GM19193 (cell line): ENCODE measurements around the gene CCDC91.

Experiments
- POLR2A ChIP-seq: IDR thresholded peaks from 4 replicates; pipeline ENCODE4 v1.6.1; 2011; ENCODE audit not compliant: insufficient read depth, insufficient read length; ENCODE audit errors: extremely low read depth

CCDC91 gene

DNA sequence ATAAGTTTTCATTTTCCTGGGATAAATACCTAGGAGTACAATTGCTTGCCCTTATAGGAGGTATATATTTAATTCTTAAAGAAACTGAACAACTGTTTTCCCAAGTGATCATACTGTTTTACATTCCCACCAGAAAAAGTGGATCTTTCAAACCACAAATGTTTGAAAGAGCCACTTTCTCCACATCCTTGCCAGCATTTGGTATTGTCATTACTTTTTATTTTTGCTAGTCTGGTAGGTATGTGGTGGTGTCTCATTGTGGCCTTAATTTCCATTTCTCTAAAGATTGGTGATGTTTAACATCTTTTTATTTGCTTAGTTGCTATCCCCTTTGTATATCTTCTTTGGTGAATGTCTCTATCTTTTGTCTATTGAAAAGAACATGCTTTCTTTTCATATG is 50.6 kb downstream of the CCDC91 start:
- TF ChIP-seq POLR2A, result no peak

DNA sequence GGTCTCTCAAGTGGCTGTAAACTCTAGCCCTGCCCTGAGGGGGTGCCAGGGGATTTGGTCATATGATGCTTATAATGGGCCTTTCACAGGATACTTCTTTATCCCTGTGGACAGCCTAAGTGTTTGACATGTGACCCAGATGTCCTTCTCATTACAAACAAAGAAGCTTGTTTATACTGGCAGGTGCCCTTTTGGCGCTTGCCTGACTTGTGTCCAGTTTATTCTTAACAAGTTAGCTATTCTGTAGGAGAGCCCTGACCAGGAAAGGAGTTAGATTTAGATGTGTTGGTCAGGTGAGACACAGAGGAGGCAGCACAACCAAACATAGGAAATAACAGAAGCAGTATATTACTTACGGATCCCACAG is 51.9 kb downstream of the CCDC91 start:
- no peak for TF ChIP-seq POLR2A

DNA sequence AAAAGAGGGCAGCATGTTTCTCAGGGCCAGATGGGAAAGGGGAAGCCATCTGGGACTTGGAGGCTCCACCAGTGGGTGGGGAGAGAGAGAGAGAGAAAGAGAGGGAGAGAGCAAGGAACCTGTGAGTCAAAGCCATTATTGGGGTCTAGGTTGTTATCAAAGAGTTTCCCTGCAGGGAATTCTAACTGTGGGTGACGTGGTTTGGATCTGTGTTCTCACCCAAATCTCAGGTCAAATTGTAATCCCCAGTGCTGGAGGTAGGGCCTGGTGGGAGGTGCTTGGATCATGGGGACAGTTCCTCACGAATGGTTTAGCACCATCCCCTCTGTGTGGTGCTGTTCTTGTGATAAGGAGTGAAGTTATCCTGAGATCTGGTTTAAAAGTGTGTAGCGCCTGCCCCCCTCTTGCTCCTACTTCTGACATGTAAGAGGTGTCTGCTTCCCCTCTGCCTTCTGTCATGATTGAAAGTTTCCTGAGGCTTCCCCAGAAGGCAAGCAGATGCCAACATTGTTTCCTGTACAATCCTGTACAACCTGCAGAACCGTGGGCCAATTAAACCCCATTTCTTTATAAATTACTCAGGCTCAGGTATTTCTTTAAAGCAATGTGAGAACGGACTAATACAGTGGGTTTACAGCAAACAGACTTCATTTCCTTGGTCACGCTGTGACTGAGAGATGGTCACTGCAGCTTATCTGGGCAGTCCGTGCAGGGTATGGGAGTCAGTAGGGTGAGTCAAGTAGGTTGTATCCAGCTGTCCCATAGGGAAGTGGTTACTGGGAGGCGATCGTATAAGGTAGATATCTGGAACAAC is 52.4 kb downstream of the CCDC91 start:
- TF ChIP-seq POLR2A, result no peak

DNA sequence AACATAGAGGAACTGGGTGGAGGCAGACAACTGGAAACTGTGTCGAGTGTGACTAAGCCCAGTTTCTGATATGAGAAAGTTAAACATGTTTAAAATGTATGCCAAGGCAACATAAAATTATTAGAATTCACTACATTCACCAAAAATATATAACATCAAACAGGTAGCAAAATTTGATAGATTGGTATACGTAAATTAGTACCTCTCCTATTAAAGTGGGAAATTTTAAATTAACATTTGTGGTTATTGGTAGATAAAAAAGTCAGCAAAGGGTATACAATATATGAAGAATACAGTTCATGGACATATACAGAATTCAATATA is 53.0 kb downstream of the CCDC91 start:
- no peak for TF ChIP-seq POLR2A

DNA sequence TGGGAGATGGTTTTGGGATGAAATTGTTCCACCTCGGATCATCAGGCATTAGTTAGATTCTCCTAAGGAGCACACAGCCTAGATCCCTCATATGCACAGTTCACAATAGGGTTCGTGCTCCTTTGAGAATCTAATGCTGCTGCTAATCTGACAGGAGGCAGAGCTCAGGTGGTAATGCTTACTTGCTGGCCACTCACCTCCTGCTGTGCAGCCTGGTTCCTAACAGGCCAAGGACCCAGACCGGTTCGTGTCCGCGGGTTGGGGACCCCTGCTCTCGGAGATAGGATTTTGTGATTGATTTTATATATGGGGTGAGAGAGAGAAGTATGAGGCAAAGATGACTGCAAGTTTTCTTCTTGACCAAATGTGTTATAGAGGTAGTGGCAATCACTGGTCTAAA is 57.5 kb downstream of the CCDC91 start:
- no peak for TF ChIP-seq POLR2A

DNA sequence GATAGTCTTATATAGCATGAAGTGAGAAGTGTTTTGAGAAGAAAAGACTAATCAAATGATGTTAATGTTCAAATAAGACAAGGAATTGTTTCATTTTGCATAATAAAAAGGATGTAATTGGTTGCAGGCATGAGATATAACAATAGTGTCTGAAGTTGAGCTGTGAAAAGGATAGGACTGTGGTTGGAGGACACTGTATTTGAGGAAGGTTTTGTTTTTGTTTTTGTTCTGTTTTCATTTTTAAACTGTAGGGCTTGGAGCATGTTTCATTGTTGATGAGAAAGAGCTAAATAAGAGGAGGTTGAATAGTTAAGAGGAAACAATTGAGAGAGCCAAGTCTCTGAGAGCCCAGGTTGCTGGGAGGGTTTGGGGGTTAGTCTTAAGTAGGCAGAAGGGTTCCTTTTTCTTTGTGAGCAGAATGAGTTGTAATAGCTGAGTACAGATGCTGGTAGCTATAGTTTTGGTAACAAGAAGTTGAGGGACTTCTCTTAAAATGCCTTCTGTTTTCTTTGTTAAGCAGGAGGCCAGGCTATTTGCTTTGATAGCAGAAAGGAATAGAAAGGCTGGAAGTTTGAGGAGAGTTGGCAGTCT is 58.4 kb downstream of the CCDC91 start:
- TF ChIP-seq POLR2A, result no peak

GRCh38 chr12:28253161-28253641 is 62.9 kb downstream of the CCDC91 start:
- no peak for TF ChIP-seq POLR2A

DNA sequence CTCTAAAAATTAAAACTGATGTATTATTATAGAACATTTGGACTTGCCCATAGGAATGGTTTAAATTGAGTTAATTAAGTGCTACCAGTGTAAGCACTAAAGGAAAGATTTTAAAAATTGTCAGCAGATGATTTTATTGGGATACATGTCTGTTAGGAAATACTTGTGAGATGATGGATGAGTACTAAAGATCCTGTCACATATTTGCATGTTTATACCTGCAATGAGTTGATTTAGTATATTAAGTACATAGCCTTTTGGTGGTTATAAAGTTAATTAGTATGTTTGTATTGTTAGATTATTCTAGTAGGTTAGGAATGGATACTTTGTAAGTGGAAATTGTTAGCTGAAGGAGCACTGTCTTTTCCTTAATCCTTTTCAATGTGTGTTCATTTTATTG is 67.2 kb downstream of the CCDC91 start:
- no peak for TF ChIP-seq POLR2A

DNA sequence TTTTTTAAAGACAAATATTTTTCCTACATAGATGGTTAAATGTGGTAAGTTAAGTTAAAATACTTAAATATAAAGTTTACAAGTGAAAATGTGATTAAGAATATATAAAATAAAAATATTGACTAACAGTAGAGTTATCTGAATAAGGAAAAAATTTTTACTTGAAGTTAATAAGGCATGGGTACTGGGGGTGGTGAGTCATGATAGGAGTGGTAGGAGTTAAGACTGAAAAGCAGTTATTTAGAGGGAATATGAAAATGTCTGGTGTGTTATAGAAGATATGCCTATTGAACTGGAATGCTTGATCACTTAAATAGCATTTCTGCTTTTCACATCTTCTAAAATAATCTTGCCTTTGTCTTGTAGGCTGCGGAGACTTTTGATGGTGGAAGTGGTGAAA is 68.7 kb downstream of the CCDC91 start:
- no peak for TF ChIP-seq POLR2A

DNA sequence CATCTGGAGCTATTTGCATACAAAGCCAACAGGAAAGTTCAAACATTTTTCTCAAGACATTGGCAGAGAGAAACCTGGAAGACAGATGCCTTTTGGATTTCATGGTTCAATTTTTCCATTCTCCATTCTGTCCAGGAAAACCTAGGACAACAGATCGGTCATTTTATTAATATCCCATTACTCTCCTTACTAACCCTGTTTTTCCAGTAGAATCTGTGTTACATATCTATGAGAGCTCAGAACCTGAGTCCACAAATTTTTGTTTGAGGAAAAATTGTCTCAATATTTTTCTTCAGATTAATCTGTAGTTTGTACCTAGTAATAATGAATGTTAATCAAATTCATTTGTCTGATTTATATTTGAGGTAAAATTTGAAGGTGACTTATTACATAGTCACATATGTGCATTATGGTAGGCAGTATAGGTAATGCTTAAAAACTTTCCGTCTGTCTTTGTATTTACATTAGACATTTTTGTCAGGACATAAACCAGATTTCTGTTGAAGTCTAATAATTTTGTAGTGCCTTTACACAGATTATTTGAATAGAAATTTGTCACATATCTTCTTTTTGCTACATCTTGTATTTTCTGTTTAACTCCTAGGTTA is 75.3 kb downstream of the CCDC91 start:
- TF ChIP-seq POLR2A, result no peak

DNA sequence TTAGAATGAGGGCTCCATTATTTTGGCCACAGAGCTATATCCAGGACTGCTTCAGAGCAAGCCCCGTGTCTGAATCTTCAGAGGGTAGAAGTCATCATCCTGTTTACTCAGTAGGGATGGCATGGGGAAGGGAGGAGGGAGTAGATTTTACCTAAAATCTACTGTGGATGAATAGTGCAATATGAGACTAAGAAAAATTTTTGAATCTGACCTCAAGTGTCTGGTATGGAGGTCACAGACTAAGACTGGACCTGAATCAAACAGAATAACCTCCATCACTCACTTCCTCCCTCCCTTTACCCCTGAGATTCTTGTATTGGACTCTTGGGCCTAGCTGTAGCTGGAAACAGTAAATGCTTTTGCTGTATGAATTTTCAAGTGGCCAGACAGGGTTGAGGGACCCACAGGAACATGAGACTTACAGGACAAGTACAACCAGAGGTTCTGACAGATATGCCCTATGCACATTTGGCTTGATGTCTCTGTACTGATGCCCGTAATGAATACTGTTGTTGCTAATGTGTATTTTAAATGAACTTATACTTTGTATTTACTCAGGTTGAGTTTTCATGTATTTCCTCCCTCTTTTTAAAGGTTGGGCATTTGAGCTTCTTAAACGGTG is 78.5 kb downstream of the CCDC91 start:
- no peak for TF ChIP-seq POLR2A

DNA sequence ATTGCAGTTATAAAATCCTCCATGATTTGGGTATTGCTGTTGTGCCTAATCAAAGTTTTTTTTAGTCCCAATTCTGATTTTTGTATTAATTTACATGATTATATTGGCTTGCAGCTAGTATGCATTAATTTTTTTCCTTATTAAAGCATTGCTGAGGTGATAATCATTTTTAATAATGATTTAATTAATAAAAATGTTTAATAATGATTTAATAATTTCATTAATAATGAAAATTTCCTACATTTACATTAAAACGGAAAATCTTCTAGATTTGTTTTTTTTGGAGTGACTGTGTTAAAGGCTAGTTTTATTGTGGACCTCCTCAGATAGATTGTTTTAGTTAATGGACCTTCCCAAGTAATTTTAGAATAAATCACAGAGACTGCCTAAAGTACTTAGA is 79.6 kb downstream of the CCDC91 start:
- no peak for TF ChIP-seq POLR2A

DNA sequence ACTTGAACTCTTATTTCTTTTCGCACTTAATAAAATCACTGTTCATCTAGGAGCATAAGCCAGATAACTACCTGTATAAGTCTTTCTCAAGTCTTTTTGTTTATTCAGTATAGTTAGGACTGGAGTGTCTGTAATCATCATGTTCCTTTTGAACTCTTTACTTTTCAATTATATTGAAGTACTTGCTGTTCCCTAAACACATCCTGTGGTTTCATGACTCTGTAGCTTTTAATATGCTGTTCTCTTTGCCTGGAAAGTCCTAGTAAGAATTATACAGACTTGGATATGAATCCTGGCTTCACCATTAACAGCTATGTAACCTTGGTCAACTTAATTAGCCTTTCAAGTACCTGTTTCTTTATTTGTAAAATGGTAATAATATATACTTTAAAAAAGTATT is 88.2 kb downstream of the CCDC91 start:
- no peak for TF ChIP-seq POLR2A

GRCh38 chr12:28278960-28279359 is 88.7 kb downstream of the CCDC91 start:
- TF ChIP-seq POLR2A, result no peak

- no peak for TF ChIP-seq POLR2A
Observed at GRCh38 chr12:28286352-28286751, 96.1 kb downstream of the CCDC91 start.

DNA sequence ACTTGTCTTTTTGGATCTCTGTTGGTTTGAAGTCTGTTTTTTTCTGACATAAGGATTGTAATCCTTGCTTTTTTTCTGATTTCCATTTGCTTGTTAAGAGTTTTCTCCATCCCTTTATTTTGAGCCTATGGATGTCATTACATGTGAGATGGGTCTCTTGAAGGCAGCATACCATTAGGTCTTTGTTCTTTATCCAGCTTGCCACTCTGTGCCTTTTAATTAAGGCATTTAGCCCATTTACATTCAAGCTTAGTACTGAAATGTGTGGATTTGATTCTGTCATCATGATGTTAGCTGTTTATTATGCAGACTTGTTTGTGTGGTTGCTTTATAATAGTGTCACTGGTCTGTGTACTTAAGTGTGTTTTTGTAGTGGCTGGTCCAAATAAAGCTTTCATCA is 100.0 kb downstream of the CCDC91 start:
- no peak for TF ChIP-seq POLR2A
